Measurements from ENCODE around the gene FHIT.

DNA sequence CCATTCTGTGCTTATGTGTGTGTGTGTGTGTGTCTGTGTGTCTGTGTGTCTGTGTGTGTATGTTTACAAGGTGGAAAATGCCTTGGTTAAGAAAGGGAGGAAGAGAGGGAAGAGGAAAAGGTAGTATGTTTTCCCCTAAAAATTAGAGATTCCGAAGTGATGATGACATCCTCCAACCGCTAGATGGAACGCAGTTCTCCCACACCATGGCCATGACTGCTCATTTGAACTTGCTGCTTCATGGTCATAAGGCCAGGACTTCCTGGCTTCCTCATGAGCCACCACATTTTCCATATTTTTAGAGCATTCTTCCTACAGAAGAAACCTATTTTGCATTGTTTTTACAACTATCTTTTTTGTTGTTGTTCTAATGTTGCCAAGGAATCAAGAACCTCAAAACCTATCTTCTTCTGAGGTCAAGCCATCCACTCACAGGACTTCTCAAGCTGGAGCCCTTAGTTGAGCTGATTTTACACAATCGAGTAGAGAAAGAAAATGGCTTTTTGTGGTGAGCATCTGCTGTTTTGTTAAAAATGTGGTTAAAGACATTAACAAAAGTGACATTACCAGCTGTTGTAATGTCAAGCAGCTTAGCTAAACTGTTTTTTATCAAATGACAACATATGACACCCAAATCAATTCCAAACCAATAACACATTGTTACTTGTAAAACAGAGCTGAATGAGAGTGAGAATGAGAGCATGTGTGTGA is 1091.0 kb downstream of the FHIT start:
- no peak for TF ChIP-seq ZNF274 (IDR thresholded peaks at IDR 0.05; ENCODE audit: low read depth, low read length)
- TF ChIP-seq SUZ12 (IDR thresholded peaks at IDR 0.05; ENCODE audit: extremely low read depth, insufficient read depth, insufficient read length), result no peak
- no peak for TF ChIP-seq YY1 (IDR thresholded peaks at IDR 0.05; ENCODE audit: insufficient read depth, insufficient read length)
